HEK293 (cell line): ENCODE data around the gene FGL2.

ENCODE experiments used
- CTCF ChIA-PET: fragments of 350-600 bp; formaldehyde crosslinking; extraction: SDS; loops from one replicate; lab custom pipeline; 2021; ENCODE audit warnings: antibody characterized with exemption; lab: Yijun Ruan, JAX
- POLR2A ChIA-PET: fragments of 300-600 bp; formaldehyde crosslinking; extraction: SDS; loops from one replicate; lab custom pipeline; 2020; ENCODE audit warnings: antibody characterized with exemption, inconsistent platforms; lab: Yijun Ruan, JAX
- H3K27ac ChIP-seq: fragments of 200-500 bp; sonication (Bioruptor generic); 2 replicates; pipeline ENCODE4 v1.5.1; 2014; ENCODE audit warnings: low read depth, low read length, control low read depth, inconsistent platforms; ENCODE audit errors: extremely low read depth
- H3K36me3 ChIP-seq, 2 experiments: fragments of 200-500 bp in 1 of 2; sonication (Bioruptor generic) in 1 of 2; 1 replicate in 1 of 2; 2 replicates in 1 of 2; pipeline ENCODE4 v1.5.1; 2014 to 2017; ENCODE audit warnings: inconsistent platforms in 2 of 2, low read length in 2 of 2; ENCODE audit not compliant: control insufficient read depth in 2 of 2, insufficient read depth in 1 of 2
- H3K4me1 ChIP-seq: fragments of 200-500 bp; sonication (Bioruptor generic); 2 replicates; pipeline ENCODE4 v1.5.1; 2014; ENCODE audit warnings: mild to moderate bottlenecking, low read length, inconsistent platforms; ENCODE audit not compliant: control insufficient read depth, insufficient read depth
- H3K4me3 ChIP-seq: 2 replicates; pipeline ENCODE4 v1.5.1; 2011; ENCODE audit warnings: low read depth, mild to moderate bottlenecking, control low read depth, low read length, moderate library complexity
- H3K9me3 ChIP-seq: fragments of 200-500 bp; sonication (Bioruptor generic); 2 replicates; pipeline ENCODE4 v1.5.1; 2014; ENCODE audit warnings: low read depth, low read length, inconsistent platforms; ENCODE audit not compliant: control insufficient read depth, insufficient read depth
- BCL11A ChIP-seq: fragments of 450-650 bp; formaldehyde crosslinking; IDR thresholded peaks from 2 replicates; pipeline ENCODE4 v1.5.1; 2016; ENCODE audit warnings: low read depth, missing biosample characterization, missing genetic modification characterization
- GLI2 ChIP-seq: fragments of 450-650 bp; formaldehyde crosslinking; IDR thresholded peaks from 2 replicates; pipeline ENCODE4; 2017; ENCODE audit warnings: missing biosample characterization, missing genetic modification characterization, low read depth, borderline replicate concordance
- GLIS1 ChIP-seq: fragments of 450-650 bp; formaldehyde crosslinking; IDR thresholded peaks from 2 replicates; pipeline ENCODE4 v1.5.1; 2016; ENCODE audit warnings: missing biosample characterization, missing genetic modification characterization
- ZNF140 ChIP-seq: fragments of 450-650 bp; formaldehyde crosslinking; IDR thresholded peaks from 2 replicates; pipeline ENCODE4 v1.5.1; 2016; ENCODE audit warnings: missing biosample characterization, missing genetic modification characterization
- ZNF169 ChIP-seq: fragments of 450-650 bp; formaldehyde crosslinking; IDR thresholded peaks from 2 replicates; pipeline ENCODE4 v1.5.1; 2016; ENCODE audit warnings: missing biosample characterization, missing genetic modification characterization
- ZNF350 ChIP-seq: fragments of 450-650 bp; formaldehyde crosslinking; IDR thresholded peaks from 2 replicates; pipeline ENCODE4 v1.5.0; 2017; ENCODE audit warnings: missing biosample characterization, mild to moderate bottlenecking, missing genetic modification characterization
- ZNF560 ChIP-seq: fragments of 450-650 bp; formaldehyde crosslinking; IDR thresholded peaks from 2 replicates; pipeline ENCODE4 v1.5.1; 2017; ENCODE audit warnings: missing biosample characterization, missing genetic modification characterization, borderline replicate concordance
- ZNF610 ChIP-seq: fragments of 450-650 bp; formaldehyde crosslinking; IDR thresholded peaks from 2 replicates; pipeline ENCODE4 v1.5.1; 2016; ENCODE audit warnings: missing biosample characterization, missing genetic modification characterization, borderline replicate concordance
- ZNF623 ChIP-seq: fragments of 450-650 bp; formaldehyde crosslinking; IDR thresholded peaks from 2 replicates; pipeline ENCODE4 v1.5.1; 2016; ENCODE audit warnings: missing biosample characterization, missing genetic modification characterization
- ZNF629 ChIP-seq: fragments of 450-650 bp; formaldehyde crosslinking; IDR thresholded peaks from 2 replicates; pipeline ENCODE4 v1.5.1; 2017; ENCODE audit warnings: missing biosample characterization, missing genetic modification characterization
- ZSCAN16 ChIP-seq: fragments of 450-650 bp; formaldehyde crosslinking; IDR thresholded peaks from 2 replicates; pipeline ENCODE4 v1.5.1; 2016; ENCODE audit warnings: missing biosample characterization, missing genetic modification characterization
- ZXDB ChIP-seq: fragments of 450-650 bp; formaldehyde crosslinking; IDR thresholded peaks from 2 replicates; pipeline ENCODE4 v1.5.1; 2016; ENCODE audit warnings: missing biosample characterization, missing genetic modification characterization
- TF ChIP-seq, protein P1 (sequence below): fragments of 450-650 bp; formaldehyde crosslinking; conservative IDR thresholded peaks from 2 replicates; pipeline ENCODE4 v1.5.1; 2016; ENCODE audit warnings: low read depth, missing biosample characterization, missing genetic modification characterization
- TF ChIP-seq, protein P2 (sequence below): fragments of 450-650 bp; IDR thresholded peaks from 2 replicates; pipeline ENCODE4 v1.5.1; 2018; ENCODE audit warnings: missing biosample characterization, mild to moderate bottlenecking, missing genetic modification characterization
- TF ChIP-seq, protein P3 (sequence below): fragments of 450-650 bp; formaldehyde crosslinking; IDR thresholded peaks from 2 replicates; pipeline ENCODE4 v1.5.1; 2016; ENCODE audit warnings: missing biosample characterization, missing genetic modification characterization
- TF ChIP-seq, protein P4 (sequence below): fragments of 450-650 bp; formaldehyde crosslinking; IDR thresholded peaks from 2 replicates; pipeline ENCODE4 v1.5.1; 2016; ENCODE audit warnings: missing biosample characterization, missing genetic modification characterization
- TF ChIP-seq, protein P5 (sequence below): fragments of 450-650 bp; formaldehyde crosslinking; IDR thresholded peaks from 2 replicates; pipeline ENCODE4 v1.5.1; 2016; ENCODE audit warnings: missing biosample characterization, missing genetic modification characterization

Gene FGL2

DNA sequence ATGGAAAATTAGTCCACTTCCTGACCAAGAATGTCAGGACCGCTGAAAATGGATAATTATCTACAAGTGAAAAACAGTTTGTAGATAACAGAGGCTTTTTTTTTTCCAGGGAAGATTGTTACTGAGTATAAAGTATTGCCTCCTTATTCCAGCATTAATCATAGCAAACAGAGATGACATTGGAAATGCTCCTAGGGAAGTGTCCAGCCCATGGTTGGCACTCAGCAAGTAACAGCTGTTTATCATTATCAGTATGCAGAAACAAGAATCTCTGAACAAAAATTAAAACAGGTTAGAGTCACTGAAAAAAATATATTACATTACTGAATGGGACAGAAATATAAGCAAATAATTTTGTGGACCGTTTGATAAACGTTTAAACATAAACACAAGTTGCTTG, 14.6 kb downstream of the FGL2 start (continued):
- TF ChIP-seq, protein P1, sequence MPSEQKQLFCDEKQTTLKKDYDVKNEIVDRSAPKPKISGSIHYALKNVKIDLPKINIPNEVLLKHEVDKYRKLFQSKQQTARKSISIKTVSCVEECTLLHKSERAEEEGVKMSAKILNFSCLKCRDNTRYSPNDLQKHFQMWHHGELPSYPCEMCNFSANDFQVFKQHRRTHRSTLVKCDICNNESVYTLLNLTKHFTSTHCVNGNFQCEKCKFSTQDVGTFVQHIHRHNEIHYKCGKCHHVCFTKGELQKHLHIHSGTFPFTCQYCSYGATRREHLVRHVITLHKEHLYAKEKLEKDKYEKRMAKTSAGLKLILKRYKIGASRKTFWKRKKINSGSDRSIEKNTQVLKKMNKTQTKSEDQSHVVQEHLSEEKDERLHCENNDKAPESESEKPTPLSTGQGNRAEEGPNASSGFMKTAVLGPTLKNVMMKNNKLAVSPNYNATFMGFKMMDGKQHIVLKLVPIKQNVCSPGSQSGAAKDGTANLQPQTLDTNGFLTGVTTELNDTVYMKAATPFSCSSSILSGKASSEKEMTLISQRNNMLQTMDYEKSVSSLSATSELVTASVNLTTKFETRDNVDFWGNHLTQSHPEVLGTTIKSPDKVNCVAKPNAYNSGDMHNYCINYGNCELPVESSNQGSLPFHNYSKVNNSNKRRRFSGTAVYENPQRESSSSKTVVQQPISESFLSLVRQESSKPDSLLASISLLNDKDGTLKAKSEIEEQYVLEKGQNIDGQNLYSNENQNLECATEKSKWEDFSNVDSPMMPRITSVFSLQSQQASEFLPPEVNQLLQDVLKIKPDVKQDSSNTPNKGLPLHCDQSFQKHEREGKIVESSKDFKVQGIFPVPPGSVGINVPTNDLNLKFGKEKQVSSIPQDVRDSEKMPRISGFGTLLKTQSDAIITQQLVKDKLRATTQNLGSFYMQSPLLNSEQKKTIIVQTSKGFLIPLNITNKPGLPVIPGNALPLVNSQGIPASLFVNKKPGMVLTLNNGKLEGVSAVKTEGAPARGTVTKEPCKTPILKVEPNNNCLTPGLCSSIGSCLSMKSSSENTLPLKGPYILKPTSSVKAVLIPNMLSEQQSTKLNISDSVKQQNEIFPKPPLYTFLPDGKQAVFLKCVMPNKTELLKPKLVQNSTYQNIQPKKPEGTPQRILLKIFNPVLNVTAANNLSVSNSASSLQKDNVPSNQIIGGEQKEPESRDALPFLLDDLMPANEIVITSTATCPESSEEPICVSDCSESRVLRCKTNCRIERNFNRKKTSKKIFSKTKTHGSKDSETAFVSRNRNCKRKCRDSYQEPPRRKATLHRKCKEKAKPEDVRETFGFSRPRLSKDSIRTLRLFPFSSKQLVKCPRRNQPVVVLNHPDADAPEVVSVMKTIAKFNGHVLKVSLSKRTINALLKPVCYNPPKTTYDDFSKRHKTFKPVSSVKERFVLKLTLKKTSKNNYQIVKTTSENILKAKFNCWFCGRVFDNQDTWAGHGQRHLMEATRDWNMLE (tag by site-specific recombination): no peak
- TF ChIP-seq ZNF350 (no peak), ZNF169 (tag by site-specific recombination) (no peak), GLI2 (tag by site-specific recombination) (no peak), BCL11A (tag by site-specific recombination) (no peak), GLIS1 (tag by site-specific recombination) (no peak)
- TF ChIP-seq, protein P2, sequence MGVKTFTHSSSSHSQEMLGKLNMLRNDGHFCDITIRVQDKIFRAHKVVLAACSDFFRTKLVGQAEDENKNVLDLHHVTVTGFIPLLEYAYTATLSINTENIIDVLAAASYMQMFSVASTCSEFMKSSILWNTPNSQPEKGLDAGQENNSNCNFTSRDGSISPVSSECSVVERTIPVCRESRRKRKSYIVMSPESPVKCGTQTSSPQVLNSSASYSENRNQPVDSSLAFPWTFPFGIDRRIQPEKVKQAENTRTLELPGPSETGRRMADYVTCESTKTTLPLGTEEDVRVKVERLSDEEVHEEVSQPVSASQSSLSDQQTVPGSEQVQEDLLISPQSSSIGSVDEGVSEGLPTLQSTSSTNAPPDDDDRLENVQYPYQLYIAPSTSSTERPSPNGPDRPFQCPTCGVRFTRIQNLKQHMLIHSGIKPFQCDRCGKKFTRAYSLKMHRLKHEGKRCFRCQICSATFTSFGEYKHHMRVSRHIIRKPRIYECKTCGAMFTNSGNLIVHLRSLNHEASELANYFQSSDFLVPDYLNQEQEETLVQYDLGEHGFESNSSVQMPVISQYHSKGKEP: no peak

DNA sequence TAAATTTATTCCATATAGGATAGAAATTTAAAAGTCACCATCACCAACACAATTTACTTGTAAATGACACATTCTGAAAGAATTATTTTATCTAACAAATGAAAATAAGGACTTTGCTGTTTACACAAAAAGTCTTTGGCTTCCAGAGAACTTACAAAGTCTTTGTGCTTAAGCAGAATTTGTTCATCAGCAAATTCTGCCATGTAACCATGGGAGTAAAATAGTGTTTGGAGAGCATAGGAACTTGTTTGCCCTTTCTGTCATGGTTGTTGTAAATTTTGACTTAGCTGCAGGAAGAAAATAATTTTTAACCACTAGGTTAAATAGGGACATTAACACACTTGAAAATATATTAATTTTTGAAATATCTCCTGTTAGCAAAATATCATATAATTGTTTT, 15.2 kb downstream of the FGL2 start:
- Histone ChIP-seq H3K4me3 (no peak overlapping the region), H3K4me1 (no peaks in the 10 kb centered on the region), H3K36me3 (no peaks in the 10 kb centered on the region), H3K9me3 (no peaks in the 10 kb centered on the region), H3K27ac (no peak overlapping the region)
- TF ChIP-seq ZNF610: no peak
- TF ChIP-seq ZNF623 (tag by site-specific recombination): no peak
- no peak for TF ChIP-seq ZSCAN16 (tag by site-specific recombination)
- CTCF ChIA-PET: interaction anchor here (0.7 kb wide), 1 partner anchor 1145 kb away, joined by 3 read pairs; no protein-coding TSS in a partner anchor
- POLR2A ChIA-PET: no interaction called here

DNA sequence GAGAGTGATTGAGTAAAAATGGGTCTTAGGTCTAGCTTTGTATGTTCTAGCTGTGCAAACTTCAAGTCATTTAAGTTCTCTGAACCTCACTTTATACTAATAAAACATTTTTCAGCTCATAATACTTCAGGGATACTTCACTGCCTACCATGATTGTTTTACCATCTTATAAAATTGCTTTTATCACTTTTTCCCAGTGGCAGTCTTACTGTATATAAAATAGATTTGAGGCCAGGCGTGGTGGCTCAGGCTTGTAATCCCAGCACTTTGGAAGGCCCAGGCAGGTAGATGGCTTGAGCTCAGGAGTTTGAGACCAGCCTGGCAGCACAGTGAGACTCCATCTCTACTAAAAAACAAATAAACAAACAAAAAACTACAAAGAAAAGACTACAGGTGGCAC, 17.4 kb downstream of the FGL2 start:
- ChIA-PET CTCF (no interaction called here), POLR2A (no interaction called here)
- Histone ChIP-seq H3K36me3 (no peaks in the 10 kb centered on the region), H3K27ac (no peak overlapping the region), H3K9me3 (no peaks in the 10 kb centered on the region), H3K4me1 (no peaks in the 10 kb centered on the region), H3K4me3 (no peak overlapping the region)
- TF ChIP-seq, protein P3, sequence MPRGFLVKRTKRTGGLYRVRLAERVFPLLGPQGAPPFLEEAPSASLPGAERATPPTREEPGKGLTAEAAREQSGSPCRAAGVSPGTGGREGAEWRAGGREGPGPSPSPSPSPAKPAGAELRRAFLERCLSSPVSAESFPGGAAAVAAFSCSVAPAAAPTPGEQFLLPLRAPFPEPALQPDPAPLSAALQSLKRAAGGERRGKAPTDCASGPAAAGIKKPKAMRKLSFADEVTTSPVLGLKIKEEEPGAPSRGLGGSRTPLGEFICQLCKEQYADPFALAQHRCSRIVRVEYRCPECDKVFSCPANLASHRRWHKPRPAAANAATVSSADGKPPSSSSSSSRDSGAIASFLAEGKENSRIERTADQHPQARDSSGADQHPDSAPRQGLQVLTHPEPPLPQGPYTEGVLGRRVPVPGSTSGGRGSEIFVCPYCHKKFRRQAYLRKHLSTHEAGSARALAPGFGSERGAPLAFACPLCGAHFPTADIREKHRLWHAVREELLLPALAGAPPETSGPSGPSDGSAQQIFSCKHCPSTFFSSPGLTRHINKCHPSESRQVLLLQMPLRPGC (tag by site-specific recombination): no peak
- TF ChIP-seq ZNF560 (tag by site-specific recombination) (no peak), ZNF629 (tag by site-specific recombination) (no peak), ZNF140 (no peak), ZXDB (tag by site-specific recombination) (no peak)
- TF ChIP-seq, protein P4, sequence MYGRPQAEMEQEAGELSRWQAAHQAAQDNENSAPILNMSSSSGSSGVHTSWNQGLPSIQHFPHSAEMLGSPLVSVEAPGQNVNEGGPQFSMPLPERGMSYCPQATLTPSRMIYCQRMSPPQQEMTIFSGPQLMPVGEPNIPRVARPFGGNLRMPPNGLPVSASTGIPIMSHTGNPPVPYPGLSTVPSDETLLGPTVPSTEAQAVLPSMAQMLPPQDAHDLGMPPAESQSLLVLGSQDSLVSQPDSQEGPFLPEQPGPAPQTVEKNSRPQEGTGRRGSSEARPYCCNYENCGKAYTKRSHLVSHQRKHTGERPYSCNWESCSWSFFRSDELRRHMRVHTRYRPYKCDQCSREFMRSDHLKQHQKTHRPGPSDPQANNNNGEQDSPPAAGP: no peak
- TF ChIP-seq, protein P5, sequence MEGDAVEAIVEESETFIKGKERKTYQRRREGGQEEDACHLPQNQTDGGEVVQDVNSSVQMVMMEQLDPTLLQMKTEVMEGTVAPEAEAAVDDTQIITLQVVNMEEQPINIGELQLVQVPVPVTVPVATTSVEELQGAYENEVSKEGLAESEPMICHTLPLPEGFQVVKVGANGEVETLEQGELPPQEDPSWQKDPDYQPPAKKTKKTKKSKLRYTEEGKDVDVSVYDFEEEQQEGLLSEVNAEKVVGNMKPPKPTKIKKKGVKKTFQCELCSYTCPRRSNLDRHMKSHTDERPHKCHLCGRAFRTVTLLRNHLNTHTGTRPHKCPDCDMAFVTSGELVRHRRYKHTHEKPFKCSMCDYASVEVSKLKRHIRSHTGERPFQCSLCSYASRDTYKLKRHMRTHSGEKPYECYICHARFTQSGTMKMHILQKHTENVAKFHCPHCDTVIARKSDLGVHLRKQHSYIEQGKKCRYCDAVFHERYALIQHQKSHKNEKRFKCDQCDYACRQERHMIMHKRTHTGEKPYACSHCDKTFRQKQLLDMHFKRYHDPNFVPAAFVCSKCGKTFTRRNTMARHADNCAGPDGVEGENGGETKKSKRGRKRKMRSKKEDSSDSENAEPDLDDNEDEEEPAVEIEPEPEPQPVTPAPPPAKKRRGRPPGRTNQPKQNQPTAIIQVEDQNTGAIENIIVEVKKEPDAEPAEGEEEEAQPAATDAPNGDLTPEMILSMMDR (tag by site-specific recombination): no peak
